GM18951 (cell line): ENCODE results near the gene MEFV.

ENCODE experiments used
- POLR2A ChIP-seq: IDR thresholded peaks from 4 replicates; pipeline ENCODE4 v1.6.1; 2011; ENCODE audit warnings: mild to moderate bottlenecking; ENCODE audit not compliant: insufficient read length, insufficient read depth; ENCODE audit errors: extremely low read depth
- in situ Hi-C: fragments of 300-500 bp; cut with MboI; formaldehyde crosslinking; loops from one replicate; pipeline ENCODE4 v1.12.0; 2022; ENCODE audit warnings: low sequenced_read_pairs, mixed read lengths, inconsistent platforms; ENCODE audit not compliant: unreplicated experiment

Gene MEFV, protein sequence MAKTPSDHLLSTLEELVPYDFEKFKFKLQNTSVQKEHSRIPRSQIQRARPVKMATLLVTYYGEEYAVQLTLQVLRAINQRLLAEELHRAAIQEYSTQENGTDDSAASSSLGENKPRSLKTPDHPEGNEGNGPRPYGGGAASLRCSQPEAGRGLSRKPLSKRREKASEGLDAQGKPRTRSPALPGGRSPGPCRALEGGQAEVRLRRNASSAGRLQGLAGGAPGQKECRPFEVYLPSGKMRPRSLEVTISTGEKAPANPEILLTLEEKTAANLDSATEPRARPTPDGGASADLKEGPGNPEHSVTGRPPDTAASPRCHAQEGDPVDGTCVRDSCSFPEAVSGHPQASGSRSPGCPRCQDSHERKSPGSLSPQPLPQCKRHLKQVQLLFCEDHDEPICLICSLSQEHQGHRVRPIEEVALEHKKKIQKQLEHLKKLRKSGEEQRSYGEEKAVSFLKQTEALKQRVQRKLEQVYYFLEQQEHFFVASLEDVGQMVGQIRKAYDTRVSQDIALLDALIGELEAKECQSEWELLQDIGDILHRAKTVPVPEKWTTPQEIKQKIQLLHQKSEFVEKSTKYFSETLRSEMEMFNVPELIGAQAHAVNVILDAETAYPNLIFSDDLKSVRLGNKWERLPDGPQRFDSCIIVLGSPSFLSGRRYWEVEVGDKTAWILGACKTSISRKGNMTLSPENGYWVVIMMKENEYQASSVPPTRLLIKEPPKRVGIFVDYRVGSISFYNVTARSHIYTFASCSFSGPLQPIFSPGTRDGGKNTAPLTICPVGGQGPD

DNA sequence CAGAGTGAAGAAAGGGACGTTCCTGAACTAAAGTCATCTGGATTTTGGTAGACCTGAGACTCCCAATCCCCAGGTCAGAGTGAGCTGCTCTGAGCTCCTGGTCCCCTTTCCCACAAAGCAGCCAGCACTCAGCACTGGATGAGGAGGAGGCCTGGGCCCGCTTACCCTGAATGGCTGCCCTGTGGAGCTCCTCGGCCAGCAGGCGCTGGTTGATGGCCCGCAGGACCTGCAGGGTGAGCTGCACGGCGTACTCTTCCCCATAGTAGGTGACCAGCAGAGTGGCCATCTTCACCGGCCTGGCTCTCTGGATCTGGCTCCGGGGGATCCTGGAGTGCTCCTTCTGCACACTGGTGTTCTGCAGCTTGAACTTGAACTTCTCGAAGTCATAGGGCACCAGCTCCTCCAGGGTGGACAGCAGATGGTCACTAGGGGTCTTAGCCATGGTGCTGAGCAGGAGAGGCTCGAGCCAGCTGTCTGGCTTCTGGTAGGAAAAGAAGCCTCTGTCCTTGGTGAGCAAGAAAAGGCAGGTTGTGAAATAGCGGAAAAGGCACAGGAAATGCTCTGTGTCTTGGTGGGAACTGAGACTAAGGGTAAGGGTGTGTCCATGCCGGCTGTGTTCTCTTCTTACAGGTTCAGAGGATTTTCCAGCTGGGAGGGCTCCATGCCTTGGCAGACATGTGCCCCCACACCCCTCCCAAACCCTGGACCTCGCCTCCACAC lies at the start of gene MEFV:
Gene MEFV (minus strand): TSS at position 488 of the 720 bp plus-strand sequence. CDS start 46 bp downstream, at position 442.
- in situ Hi-C loops: no loop called here

DNA sequence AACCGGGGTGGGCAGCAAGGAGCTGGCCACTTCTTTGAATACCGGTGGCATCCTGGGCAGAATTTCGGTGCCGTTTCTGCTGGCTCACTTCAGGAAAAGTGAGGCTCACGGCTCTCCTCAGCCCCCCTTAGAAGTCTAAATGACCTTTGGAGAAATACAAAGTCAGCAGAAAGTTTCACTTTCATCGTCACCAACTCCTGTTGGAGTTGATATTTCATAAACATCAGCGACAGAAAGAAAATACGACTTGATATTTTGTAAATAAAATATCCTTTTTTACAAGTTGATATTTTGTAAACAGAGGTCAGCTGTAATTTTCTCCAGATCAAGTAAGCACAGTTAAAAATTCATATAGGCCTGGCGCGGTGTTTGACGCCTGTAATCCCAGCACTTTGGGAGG lies 49.6 kb upstream of the MEFV start:
- no peak for TF ChIP-seq POLR2A
- in situ Hi-C loops: no loop called here

More for the DNA sequence above, at the start of gene MEFV:
- TF ChIP-seq POLR2A: no peak

DNA sequence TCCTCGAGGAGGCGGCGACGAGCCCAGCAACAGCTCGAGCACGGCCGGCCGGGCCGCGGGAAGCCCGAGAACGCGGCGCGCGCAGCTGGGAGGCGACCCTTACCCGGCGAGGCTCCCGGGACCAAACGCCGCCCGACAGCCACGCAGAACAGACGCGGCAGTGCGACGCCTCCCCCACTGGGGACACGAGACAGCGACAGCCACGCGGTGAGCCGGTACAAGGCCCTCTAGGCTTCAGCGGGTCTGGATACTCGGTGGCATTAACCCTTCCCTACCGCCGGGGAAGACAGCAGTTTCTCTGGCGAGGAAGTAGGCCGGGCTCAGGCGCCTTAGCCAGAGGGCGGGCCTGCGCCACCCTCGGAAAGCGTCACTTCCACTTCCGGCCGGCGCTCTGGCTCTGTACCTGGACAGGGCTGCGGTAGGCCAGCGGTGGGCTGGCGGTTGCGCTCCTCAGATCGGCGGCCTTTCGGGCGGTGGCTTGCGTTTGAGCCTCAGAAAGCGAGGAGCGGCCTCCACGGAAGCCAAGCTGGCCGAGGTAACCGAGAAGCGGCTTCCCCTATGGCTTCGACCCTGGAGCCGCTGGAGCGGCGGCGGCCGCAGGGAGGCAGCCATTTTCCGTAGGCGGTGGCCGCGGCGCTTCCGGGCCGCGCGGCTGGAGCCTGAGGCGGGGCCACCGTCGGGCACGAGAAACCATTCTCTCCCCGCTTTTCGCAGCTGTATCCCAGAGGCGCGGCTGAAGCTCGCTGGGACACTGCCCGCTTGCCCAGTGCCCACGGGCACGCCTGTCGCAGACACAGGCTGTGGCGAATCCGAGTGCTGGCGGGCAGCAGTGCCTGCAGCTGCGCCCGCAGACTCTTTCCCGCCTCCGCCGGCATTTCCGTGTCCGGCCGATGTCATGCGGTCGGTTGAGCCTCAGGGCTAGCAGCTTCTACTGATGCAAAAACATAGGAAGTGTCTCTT lies 49.0 kb upstream of the MEFV start, which contains the start of the genes TIGD7 and ZNF75A:
Gene TIGD7 (minus strand): TSS at position 322 of the 960 bp plus-strand sequence. CDS start 4,816 bp downstream, outside the sequence.
Gene ZNF75A (plus strand): TSS at position 389 of the 960 bp plus-strand sequence. CDS start 2,932 bp downstream, outside the sequence.
- in situ Hi-C loops: no loop called here
- TF ChIP-seq POLR2A: peak; percentile 95

DNA sequence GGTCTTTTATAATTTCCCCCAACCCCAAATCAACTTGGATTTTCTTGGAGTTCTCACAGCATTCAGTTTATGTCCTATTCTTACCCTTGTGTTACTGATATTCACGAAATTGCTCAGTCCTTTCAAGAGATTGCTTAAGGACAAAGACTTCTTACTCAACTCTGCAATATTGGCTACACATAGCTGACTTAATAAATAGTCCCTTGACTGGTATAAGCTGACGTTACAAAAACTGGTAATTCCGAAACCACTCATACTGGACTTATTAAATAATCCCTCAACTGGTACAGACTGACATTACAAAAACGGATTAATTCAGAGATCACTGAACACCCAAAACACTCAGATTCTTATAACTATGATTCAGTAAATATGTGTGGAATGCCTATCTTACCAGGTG lies 47.9 kb upstream of the MEFV start:
- in situ Hi-C loops: no loop called here
- TF ChIP-seq POLR2A: no peak

DNA sequence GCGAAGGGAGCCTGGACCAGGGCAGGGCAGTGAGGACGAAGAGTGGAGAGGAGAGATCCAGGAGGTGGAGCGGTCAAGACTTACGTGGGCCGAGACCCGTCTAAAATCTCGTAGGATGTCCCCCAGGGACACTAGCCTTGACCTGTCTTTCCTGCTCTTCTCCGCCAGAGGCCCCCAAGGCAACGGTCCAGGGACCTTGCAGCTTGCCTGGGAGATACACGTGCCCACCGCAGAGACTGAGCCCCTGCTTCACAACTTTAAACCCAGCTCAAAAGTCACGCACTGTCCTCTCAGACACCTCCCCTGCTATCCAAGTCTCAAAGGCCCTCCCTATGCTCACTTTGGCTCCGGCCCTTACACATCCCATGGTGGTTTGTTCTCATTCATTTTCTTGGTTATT lies 39.4 kb upstream of the MEFV start:
- in situ Hi-C loops: no loop called here
- TF ChIP-seq POLR2A: no peak

DNA sequence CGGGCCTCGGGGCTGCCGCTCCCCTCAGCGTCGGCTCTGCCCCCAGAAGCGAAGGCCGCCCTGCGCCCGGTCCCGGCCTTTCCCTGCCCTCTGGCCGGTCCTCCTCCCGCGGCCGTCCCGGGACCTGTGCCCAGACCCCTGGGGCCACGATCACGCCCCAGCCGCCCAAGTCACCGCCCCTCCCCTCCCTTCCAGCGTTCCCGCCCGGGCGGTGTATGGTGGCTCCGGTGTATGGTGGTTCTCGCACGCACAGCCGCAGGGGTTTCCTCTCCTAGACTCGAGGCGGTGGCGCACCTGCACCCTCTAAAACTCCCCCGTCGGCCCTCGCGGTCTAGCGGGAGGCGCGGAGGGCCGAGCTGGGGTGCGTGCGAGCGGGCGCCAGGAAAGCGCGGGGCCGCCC lies 38.8 kb upstream of the MEFV start:
- in situ Hi-C loops: no loop called here
- TF ChIP-seq POLR2A: no peak

DNA sequence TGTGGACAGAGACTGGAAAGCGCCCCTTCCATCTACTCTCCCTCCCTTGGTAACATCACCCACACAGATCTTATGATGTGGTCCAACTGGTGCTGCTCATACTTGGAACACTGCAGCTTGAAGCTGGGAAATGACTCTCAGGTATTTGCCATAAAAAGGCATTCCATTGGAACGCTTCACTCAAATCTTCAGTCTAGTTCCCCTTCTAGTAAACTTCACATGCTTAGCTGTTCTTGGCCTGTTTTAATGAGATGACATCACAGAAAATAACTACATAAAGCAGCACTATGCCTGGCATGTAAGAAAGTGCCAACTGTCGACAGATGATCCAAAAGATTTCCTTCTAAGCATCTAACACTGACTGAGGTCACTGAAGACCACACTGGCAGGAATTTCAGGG lies 36.2 kb upstream of the MEFV start:
- no peak for TF ChIP-seq POLR2A
- in situ Hi-C loops: no loop called here

DNA sequence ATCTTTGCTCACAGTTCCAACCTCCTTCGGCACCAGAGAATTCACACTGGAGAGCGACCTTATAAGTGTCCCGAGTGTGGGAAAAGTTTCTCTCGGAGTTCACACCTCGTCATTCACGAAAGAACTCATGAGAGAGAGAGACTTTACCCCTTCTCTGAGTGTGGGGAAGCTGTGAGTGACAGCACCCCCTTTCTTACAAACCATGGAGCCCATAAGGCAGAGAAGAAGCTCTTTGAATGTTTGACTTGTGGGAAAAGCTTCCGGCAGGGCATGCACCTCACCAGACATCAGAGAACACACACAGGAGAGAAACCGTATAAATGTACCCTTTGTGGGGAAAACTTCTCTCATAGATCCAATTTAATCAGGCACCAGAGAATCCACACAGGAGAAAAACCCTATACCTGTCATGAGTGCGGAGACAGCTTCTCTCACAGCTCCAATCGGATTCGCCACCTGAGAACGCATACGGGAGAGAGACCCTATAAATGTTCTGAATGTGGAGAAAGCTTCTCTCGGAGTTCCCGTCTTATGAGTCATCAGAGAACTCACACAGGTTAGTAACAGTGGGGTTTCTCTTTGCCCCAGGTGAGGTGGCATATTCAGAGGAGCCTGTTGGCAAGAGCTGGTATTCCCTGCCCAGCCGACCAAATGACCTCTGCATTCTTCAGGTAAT lies 33.7 kb upstream of the MEFV start:
- in situ Hi-C loops: no loop called here
- TF ChIP-seq POLR2A: no peak

DNA sequence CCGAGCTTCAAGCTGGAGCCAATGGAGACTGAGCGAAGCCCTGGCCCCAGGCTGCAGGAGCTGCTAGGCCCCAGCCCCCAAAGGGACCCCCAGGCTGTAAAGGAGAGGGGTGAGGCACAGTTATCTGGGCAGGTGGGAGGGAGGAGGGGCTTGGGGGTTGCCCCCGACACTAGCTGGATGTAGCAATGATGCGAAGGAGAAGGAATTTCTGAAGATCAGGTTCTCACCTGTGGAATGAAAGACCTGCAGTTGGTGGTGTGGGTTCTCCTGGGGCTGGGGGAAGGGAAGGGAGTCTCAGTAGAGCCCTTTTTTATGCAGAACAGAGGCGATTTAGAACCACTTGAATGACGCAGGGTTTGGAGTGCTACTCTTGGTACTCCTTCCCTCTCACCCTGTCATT lies 28.7 kb upstream of the MEFV start:
- TF ChIP-seq POLR2A: no peak
- in situ Hi-C loops: no loop called here

DNA sequence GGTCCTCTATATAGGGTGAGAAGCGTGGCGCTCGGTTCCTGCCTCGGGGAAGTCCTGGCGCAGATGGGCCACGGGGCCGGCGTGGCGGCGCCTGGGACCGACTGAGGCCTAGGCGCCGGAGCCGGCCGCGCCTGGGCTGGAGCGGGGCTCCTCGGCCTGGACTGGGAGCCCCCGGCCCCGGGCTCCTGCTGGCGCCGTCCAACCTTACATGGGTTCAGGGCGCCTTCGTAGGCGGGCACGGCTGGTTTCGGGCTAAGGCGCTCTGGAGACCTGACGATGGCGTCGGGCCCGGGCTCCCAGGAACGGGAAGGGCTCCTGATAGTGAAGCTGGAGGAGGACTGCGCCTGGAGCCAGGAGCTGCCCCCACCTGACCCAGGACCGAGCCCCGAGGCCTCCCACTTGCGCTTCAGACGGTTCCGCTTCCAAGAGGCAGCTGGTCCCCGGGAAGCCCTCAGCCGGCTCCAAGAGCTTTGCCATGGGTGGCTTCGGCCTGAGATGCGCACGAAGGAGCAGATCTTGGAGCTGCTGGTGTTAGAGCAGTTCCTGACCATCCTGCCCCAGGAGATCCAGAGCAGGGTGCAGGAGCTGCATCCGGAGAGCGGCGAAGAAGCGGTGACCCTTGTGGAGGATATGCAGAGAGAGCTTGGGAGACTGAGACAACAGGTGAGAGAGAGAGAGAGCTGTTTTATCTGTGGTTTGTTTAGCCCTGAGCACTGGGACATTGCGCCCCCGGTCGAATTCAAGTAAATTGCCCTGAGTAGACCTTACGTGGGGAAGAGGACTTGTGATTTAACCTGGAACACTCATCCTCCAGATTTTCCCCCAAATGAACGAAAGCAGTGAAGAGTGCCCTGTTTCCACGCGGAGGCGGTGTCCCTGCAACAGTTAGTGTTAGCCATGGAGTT lies 27.4 kb upstream of the MEFV start:
- in situ Hi-C loops: no loop called here
- no peak for TF ChIP-seq POLR2A

DNA sequence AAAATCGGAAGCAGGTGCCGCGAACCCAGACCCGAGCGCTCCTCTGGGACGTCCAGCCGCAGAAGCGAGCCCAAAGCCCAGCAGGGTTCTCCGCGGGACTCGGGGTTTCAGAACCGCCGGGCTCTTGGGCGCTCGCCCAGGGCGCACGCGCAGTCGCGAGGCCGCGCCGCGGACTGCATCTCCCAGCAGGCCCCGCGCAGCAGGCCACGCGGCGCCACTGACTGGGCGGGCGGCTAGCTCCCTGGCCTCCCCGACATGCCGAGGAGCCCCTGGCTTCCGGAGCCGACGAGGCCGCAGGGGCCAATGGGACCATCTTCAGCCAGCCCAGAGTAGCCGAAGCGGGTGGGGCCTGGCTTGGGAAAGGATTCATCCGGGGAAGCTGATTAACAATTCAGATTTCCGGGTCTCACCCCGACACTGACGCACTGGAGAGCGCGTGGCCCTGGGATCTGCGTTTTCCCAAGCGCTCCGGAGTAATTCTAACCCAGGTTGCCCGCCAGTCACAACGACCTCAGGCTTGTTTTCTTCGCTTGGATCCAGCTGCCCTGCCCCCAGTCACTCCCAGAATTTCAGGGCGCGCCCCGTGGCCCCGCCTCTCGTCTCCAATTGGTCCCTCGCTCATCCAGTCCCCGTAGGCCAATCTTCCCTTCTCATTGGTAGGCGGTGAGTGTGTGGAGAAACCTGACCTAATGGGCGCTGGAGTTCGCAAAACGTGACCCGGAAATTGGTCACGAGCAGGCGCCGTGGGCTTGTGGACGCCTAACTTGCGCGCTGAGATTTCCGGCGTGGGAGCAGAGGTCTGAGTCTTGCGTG lies 26.5 kb upstream of the MEFV start, which contains the start of gene ZNF263:
Gene ZNF263 (plus strand): TSS at position 762 of the 813 bp plus-strand sequence. CDS start 328 bp downstream, outside the sequence.
- TF ChIP-seq POLR2A: peak; percentile 70
- in situ Hi-C loops: no loop called here
